Esophagus squamous epithelium (tissue), 5 donors: ENCODE results near the gene EHD3. TPM values are rescaled to one million over a fixed set of nuclear protein-coding genes. Genes with fewer than 3 reads are reported as not detected.

Experiments used
- DNase-seq: peaks from one replicate; lab custom pipeline; 2025; lab: John Stamatoyannopoulos, UW
- H3K27ac ChIP-seq, 4 donors: fragments of 200-600 bp; sonication (generic); one replicate each; pipeline ENCODE4 v1.5.1; 2016 to 2019; ENCODE audit warnings: mild to moderate bottlenecking in 1 of 4
- H3K27me3 ChIP-seq, 4 donors: fragments of 200-600 bp; sonication (generic); 1 replicate in 3 of 4; 2 replicates in 1 of 4; pipeline versions ENCODE4 v1.5.1 to v1.6.0; 2017 to 2021; ENCODE audit warnings: antibody characterized with exemption in 1 of 4
- H3K36me3 ChIP-seq, 3 donors: fragments of 200-600 bp; sonication (generic); one replicate each; pipeline ENCODE4 v1.5.1; 2016 to 2019
- H3K4me1 ChIP-seq, 3 donors: fragments of 200-600 bp; sonication (generic); one replicate each; pipeline ENCODE4 v1.5.1; 2017 to 2019
- H3K4me3 ChIP-seq, 4 donors: fragments of 200-600 bp; sonication (generic); 1 replicate in 3 of 4; 2 replicates in 1 of 4; pipeline ENCODE4 v1.5.1; 2016 to 2019; ENCODE audit warnings: mild to moderate bottlenecking in 2 of 4, moderate library complexity in 1 of 4
- H3K9me3 ChIP-seq, 3 donors: fragments of 200-600 bp; sonication (generic); one replicate each; pipeline ENCODE4 v1.5.1; 2016 to 2019
- CTCF ChIP-seq, 6 experiments: fragments of 450-650 bp in 4 of 6; fragments of 200-600 bp in 2 of 6; sonication (generic) in 2 of 6; IDR thresholded peaks; one replicate each; pipeline ENCODE4 v1.5.1; 2016 to 2019; ENCODE audit warnings: antibody characterized with exemption in 6 of 6, mild to moderate bottlenecking in 4 of 6, moderate library complexity in 4 of 6
- POLR2A ChIP-seq, 4 donors: fragments of 450-650 bp; IDR thresholded peaks; one replicate each; pipeline ENCODE4 v1.6.1; 2017; ENCODE audit warnings: antibody characterized with exemption in 4 of 4, mild to moderate bottlenecking in 4 of 4, moderate library complexity in 3 of 4
- WGBS, 2 donors: methylation state at CpG; one replicate each; pipeline ENCODE4 v1.1.5; 2018; 5-methylcytosine and 5-hydroxymethylcytosine counted together
- intact Hi-C: fragments of 100-400 bp; cut with DNase I; formaldehyde crosslinking; loops from one replicate; pipeline ENCODE4 v1.15.0; 2022
- total RNA-seq, 4 donors: library from RNA; depleted of rRNA; stranded (reverse); fragments of >200 nt; gene quantifications; one replicate each; pipeline ENCODE4 v1.1.0, GENCODE V29; 2016
- donor health status: DM: yes; HTN: yes; CAD: no.

The EHD3 gene
- total RNA-seq, 4 donors from 2014 or later = 22.6 to 54.5 (median 38.1) TPM

- Histone ChIP-seq H3K4me1 (peaks cover 0 to 16% (median 4%) of the 10 kb centered on the region in 3 donors), H3K4me3 (no peak overlapping the region), H3K27ac (peak overlapping the region in 3 of 4 donors; percentile 27 to 59 (median 49)), H3K27me3 (peaks cover 0 to 21% (median 0%) of the 10 kb centered on the region in 4 donors), H3K36me3 (peaks cover 0 to 74% (median 0%) of the 10 kb centered on the region in 3 donors), H3K9me3 (no peaks in the 10 kb centered on the region)
- no peak for DNase-seq
- intact Hi-C loops = no loop called here
- TF ChIP-seq POLR2A (IDR thresholded peaks at IDR 0.05) (no peak), CTCF (IDR thresholded peaks at IDR 0.05) (no peak)
- 43 to 53% methylated on average over 2 of the region's 2 CpGs for WGBS, 2 donors
Observed at GRCh38 chr2:31196622-31197021, 37.3 kb upstream of the EHD3 start.

GRCh38 chr2:31197166-31197565 is 36.8 kb upstream of the EHD3 start:
- H3K27me3 ChIP-seq = peaks cover 0 to 27% (median 0%) of the 10 kb centered on the region in 4 donors
- DNase-seq = no peak
- peak overlapping the region in 1 of 4 donors; percentile 4 for H3K4me3 ChIP-seq
- peaks cover 0 to 16% (median 4%) of the 10 kb centered on the region in 3 donors for H3K4me1 ChIP-seq
- TF ChIP-seq POLR2A (IDR thresholded peaks at IDR 0.05) (no peak), CTCF (IDR thresholded peaks at IDR 0.05) (no peak)
- WGBS, 2 donors = 53 to 55% methylated on average over 4 of the region's 4 CpGs
- H3K27ac ChIP-seq = peak overlapping the region; percentile 27 to 61 (median 54)
- H3K9me3 ChIP-seq = no peaks in the 10 kb centered on the region
- peaks cover 0 to 74% (median 0%) of the 10 kb centered on the region in 3 donors for H3K36me3 ChIP-seq
- intact Hi-C loops = no loop called here

- DNase-seq = no peak
- 86 to 93% methylated on average over 2 of the region's 2 CpGs for WGBS, 2 donors
- Histone ChIP-seq H3K36me3 (peaks cover 0 to 74% (median 0%) of the 10 kb centered on the region in 3 donors), H3K9me3 (no peaks in the 10 kb centered on the region), H3K27me3 (peaks cover 0 to 32% (median 0%) of the 10 kb centered on the region in 4 donors), H3K4me3 (no peak overlapping the region), H3K4me1 (peaks cover 0 to 16% (median 4%) of the 10 kb centered on the region in 3 donors), H3K27ac (peak overlapping the region in 2 of 4 donors; percentile 27 to 49)
- TF ChIP-seq CTCF (IDR thresholded peaks at IDR 0.05) (no peak), POLR2A (IDR thresholded peaks at IDR 0.05) (no peak)
- intact Hi-C loops = no loop called here
Observed at GRCh38 chr2:31197669-31198068, 36.3 kb upstream of the EHD3 start.

GRCh38 chr2:31199206-31199605 is 34.7 kb upstream of the EHD3 start:
- Histone ChIP-seq H3K27ac (no peak overlapping the region), H3K9me3 (no peaks in the 10 kb centered on the region), H3K4me1 (peaks cover 0 to 16% (median 4%) of the 10 kb centered on the region in 3 donors), H3K36me3 (peaks cover 0 to 71% (median 0%) of the 10 kb centered on the region in 3 donors), H3K4me3 (no peak overlapping the region), H3K27me3 (peaks cover 0 to 34% (median 0%) of the 10 kb centered on the region in 4 donors)
- DNase-seq = no peak
- intact Hi-C loops = no loop called here
- 83 to 93% methylated on average over 4 of the region's 4 CpGs for WGBS, 2 donors
- no peak for TF ChIP-seq POLR2A (IDR thresholded peaks at IDR 0.05)
- no peak for TF ChIP-seq CTCF (IDR thresholded peaks at IDR 0.05)

GRCh38 chr2:31200972-31201371 is 33.0 kb upstream of the EHD3 start:
- Histone ChIP-seq H3K9me3 (no peaks in the 10 kb centered on the region), H3K4me1 (peaks cover 0 to 16% (median 4%) of the 10 kb centered on the region in 3 donors), H3K36me3 (peaks cover 0 to 72% (median 0%) of the 10 kb centered on the region in 3 donors), H3K4me3 (no peak overlapping the region), H3K27me3 (peaks cover 0 to 46% (median 0%) of the 10 kb centered on the region in 4 donors), H3K27ac (no peak overlapping the region)
- intact Hi-C loops = no loop called here
- 69 to 74% methylated on average over 5 of the region's 9 CpGs for WGBS, 2 donors
- DNase-seq = no peak
- TF ChIP-seq CTCF (IDR thresholded peaks at IDR 0.05) (no peak), POLR2A (IDR thresholded peaks at IDR 0.05) (no peak)
